Fibroblast of lung (primary cell): Measurements from ENCODE around the gene RPS29.

Experiments
- EZH2 ChIP-seq: IDR thresholded peaks from 2 replicates; pipeline ENCODE4 v1.5.1; 2012; ENCODE audit warnings: low read length, control low read depth, mild to moderate bottlenecking; ENCODE audit errors: missing control alignments
- TF ChIP-seq, protein P1 (sequence below), 2 donors: IDR thresholded peaks in 1 of 2; conservative IDR thresholded peaks in 1 of 2; 1 replicate in 1 of 2; 2 replicates in 1 of 2; pipeline ENCODE4 v1.5.1; 2011 to 2012; ENCODE audit warnings: low read length in 2 of 2, control low read depth in 1 of 2, inconsistent platforms in 1 of 2, low read depth in 1 of 2, mild to moderate bottlenecking in 1 of 2

DNA sequence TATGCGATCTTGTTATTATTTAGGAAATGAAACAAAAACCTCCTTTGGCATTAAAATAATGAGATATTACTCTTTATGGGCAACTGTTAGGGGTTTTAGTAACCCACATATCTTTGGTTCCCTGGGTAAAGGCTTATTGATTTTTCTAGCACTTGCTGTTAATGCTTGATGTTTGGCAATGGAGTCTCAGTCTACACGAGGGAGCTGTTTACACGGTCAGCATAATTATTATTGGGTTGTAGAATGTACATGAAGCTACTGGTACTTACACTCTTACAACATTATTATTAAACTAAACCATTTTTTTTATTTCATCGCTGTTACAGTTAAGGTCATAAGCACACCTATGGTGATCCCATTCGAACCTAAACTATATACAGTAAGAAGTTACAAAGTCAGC, 12.1 kb downstream of the RPS29 start:
- TF ChIP-seq, protein P1, sequence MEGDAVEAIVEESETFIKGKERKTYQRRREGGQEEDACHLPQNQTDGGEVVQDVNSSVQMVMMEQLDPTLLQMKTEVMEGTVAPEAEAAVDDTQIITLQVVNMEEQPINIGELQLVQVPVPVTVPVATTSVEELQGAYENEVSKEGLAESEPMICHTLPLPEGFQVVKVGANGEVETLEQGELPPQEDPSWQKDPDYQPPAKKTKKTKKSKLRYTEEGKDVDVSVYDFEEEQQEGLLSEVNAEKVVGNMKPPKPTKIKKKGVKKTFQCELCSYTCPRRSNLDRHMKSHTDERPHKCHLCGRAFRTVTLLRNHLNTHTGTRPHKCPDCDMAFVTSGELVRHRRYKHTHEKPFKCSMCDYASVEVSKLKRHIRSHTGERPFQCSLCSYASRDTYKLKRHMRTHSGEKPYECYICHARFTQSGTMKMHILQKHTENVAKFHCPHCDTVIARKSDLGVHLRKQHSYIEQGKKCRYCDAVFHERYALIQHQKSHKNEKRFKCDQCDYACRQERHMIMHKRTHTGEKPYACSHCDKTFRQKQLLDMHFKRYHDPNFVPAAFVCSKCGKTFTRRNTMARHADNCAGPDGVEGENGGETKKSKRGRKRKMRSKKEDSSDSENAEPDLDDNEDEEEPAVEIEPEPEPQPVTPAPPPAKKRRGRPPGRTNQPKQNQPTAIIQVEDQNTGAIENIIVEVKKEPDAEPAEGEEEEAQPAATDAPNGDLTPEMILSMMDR (conservative IDR thresholded peaks at IDR 0.05 in 1 of 2, IDR thresholded peaks at IDR 0.05 in 1 of 2; ENCODE audit: low read depth in 1 of 2, low read length in 2 of 2) = no peak
- no peak for TF ChIP-seq EZH2
